WTC11 (cell line): ENCODE results near the gene SLC38A4. TPM values are rescaled to one million over a fixed set of nuclear protein-coding genes. Genes with fewer than 3 reads are reported as not detected.

ENCODE experiments used
- ATAC-seq: fragments of 200-7000 bp; cut with Tn5 transposase; 2 replicates; pipeline ENCODE4 v1.10.0; 2021; ENCODE audit warnings: mild to moderate bottlenecking, moderate library complexity
- CTCF ChIA-PET: fragments of 300-600 bp; sonication (Branson Sonifier 250); formaldehyde crosslinking; loops from one replicate; lab custom pipeline; 2021; ENCODE audit warnings: antibody characterized with exemption; lab: Charles Lee
- POLR2A ChIA-PET: fragments of 350-600 bp; sonication (Branson Sonifier 250); formaldehyde crosslinking; loops from one replicate; lab custom pipeline; 2021; ENCODE audit warnings: antibody characterized with exemption; lab: Charles Lee
- DNase-seq: peaks from one replicate; pipeline ENCODE4 v3.0.0; 2021; ENCODE audit warnings: low spot score
- H3K27ac Mint-ChIP-seq: 2 replicates; pipeline ENCODE4 v1.8.0; 2021; ENCODE audit warnings: mixed read lengths
- H3K27me3 Mint-ChIP-seq: 2 replicates; pipeline ENCODE4 v1.8.0; 2021; ENCODE audit warnings: low read depth, mild to moderate bottlenecking, moderate library complexity, mixed read lengths
- H3K36me3 Mint-ChIP-seq: 2 replicates; pipeline ENCODE4 v1.8.0; 2021; ENCODE audit warnings: mixed read lengths
- H3K4me1 Mint-ChIP-seq: 2 replicates; pipeline ENCODE4 v1.8.0; 2022; ENCODE audit warnings: mixed read lengths
- H3K4me3 Mint-ChIP-seq: 2 replicates; pipeline ENCODE4 v1.8.0; 2021; ENCODE audit warnings: mild to moderate bottlenecking, moderate library complexity, mixed read lengths
- H3K9me3 Mint-ChIP-seq: 2 replicates; pipeline ENCODE4 v1.8.0; 2021; ENCODE audit warnings: mixed read lengths
- ARID4B ChIP-seq: sonication (generic); formaldehyde crosslinking; IDR thresholded peaks from 2 replicates; pipeline ENCODE4 v1.8.0; 2023; ENCODE audit warnings: missing genetic modification reagents, mild to moderate bottlenecking, borderline replicate concordance
- ATF1 ChIP-seq: sonication (generic); formaldehyde crosslinking; IDR thresholded peaks from 2 replicates; pipeline ENCODE4 v1.8.1; 2023; ENCODE audit warnings: mild to moderate bottlenecking, moderate library complexity, missing genetic modification reagents
- ATF2 ChIP-seq: sonication (generic); formaldehyde crosslinking; IDR thresholded peaks from 2 replicates; pipeline ENCODE4 v1.8.1; 2022; ENCODE audit warnings: low read depth, missing genetic modification reagents, borderline replicate concordance
- ATF3 ChIP-seq: sonication (generic); formaldehyde crosslinking; conservative IDR thresholded peaks from 2 replicates; pipeline ENCODE4 v1.8.1; 2022; ENCODE audit warnings: mild to moderate bottlenecking, missing genetic modification reagents
- CREB1 ChIP-seq: sonication (generic); formaldehyde crosslinking; IDR thresholded peaks from 2 replicates; pipeline ENCODE4 v1.8.0; 2023; ENCODE audit warnings: mild to moderate bottlenecking, missing genetic modification reagents
- CTCF ChIP-seq: fragments of 200-600 bp; IDR thresholded peaks from 2 replicates; pipeline ENCODE4 v1.8.0; 2022; ENCODE audit warnings: antibody characterized with exemption
- EMX1 ChIP-seq: fragments of 250-450 bp; sonication (Bioruptor Pico); IDR thresholded peaks from 2 replicates; pipeline ENCODE4 v1.8.0; 2021; ENCODE audit warnings: mild to moderate bottlenecking
- FOXK1 ChIP-seq: sonication (generic); formaldehyde crosslinking; IDR thresholded peaks from 2 replicates; pipeline ENCODE4 v1.8.0; 2022; ENCODE audit warnings: mild to moderate bottlenecking, moderate library complexity, missing genetic modification reagents
- GRHL2 ChIP-seq: fragments of 250-450 bp; sonication (Bioruptor Pico); IDR thresholded peaks from 2 replicates; pipeline ENCODE4 v1.8.0; 2022; ENCODE audit warnings: mild to moderate bottlenecking, moderate library complexity; ENCODE audit not compliant: insufficient replicate concordance, severe bottlenecking
- HMGA2 ChIP-seq: fragments of 250-450 bp; sonication (Bioruptor Pico); IDR thresholded peaks from 2 replicates; pipeline ENCODE4 v1.4.0; 2021; ENCODE audit warnings: mild to moderate bottlenecking, moderate library complexity
- JAZF1 ChIP-seq: fragments of 250-450 bp; sonication (Bioruptor Pico); IDR thresholded peaks from 2 replicates; pipeline ENCODE4 v1.9.0; 2021; ENCODE audit warnings: moderate library complexity, mild to moderate bottlenecking, inconsistent platforms
- MLX ChIP-seq: sonication (generic); formaldehyde crosslinking; IDR thresholded peaks from 2 replicates; pipeline ENCODE4 v1.8.1; 2023; ENCODE audit warnings: mild to moderate bottlenecking, missing genetic modification reagents, moderate library complexity
- MYBL2 ChIP-seq: sonication (generic); formaldehyde crosslinking; IDR thresholded peaks from 2 replicates; pipeline ENCODE4 v1.8.1; 2023; ENCODE audit warnings: mild to moderate bottlenecking, moderate library complexity, missing genetic modification reagents
- NR1H2 ChIP-seq: sonication (generic); formaldehyde crosslinking; IDR thresholded peaks from 2 replicates; pipeline ENCODE4 v1.9.0; 2021; ENCODE audit warnings: mild to moderate bottlenecking, moderate library complexity, missing genetic modification reagents
- NR3C1 ChIP-seq: sonication (generic); formaldehyde crosslinking; conservative IDR thresholded peaks from 2 replicates; pipeline ENCODE4 v1.8.1; 2023; ENCODE audit warnings: low read depth, mild to moderate bottlenecking, missing genetic modification reagents
- PREB ChIP-seq: sonication (generic); formaldehyde crosslinking; IDR thresholded peaks from 2 replicates; pipeline ENCODE4 v1.8.1; 2022; ENCODE audit warnings: mild to moderate bottlenecking, missing genetic modification reagents, moderate library complexity, borderline replicate concordance
- RELA ChIP-seq: sonication (generic); formaldehyde crosslinking; IDR thresholded peaks from 2 replicates; pipeline ENCODE4 v1.8.1; 2022; ENCODE audit warnings: missing genetic modification reagents, mild to moderate bottlenecking, borderline replicate concordance
- SP1 ChIP-seq: sonication (generic); formaldehyde crosslinking; conservative IDR thresholded peaks from 2 replicates; pipeline ENCODE4 v1.8.1; 2022; ENCODE audit warnings: missing genetic modification reagents
- USF2 ChIP-seq: sonication (generic); formaldehyde crosslinking; IDR thresholded peaks from 2 replicates; pipeline ENCODE4 v1.8.1; 2023; ENCODE audit warnings: mild to moderate bottlenecking, missing genetic modification reagents, moderate library complexity
- ZNF317 ChIP-seq: sonication (generic); formaldehyde crosslinking; IDR thresholded peaks from 2 replicates; pipeline ENCODE4 v1.8.1; 2023; ENCODE audit warnings: low read depth, mild to moderate bottlenecking, moderate library complexity, missing genetic modification reagents, borderline replicate concordance
- ZNF396 ChIP-seq: fragments of 250-450 bp; sonication (Bioruptor Pico); IDR thresholded peaks from 2 replicates; pipeline ENCODE4 v1.8.0; 2021; ENCODE audit warnings: mild to moderate bottlenecking, moderate library complexity, borderline replicate concordance
- ZSCAN18 ChIP-seq: fragments of 250-450 bp; sonication (Bioruptor Pico); IDR thresholded peaks from 2 replicates; pipeline ENCODE4 v2.1.2; 2022; ENCODE audit warnings: mild to moderate bottlenecking, moderate library complexity
- total RNA-seq: library from RNA; stranded (reverse); gene quantifications from 3 replicates; pipeline ENCODE4 v1.2.3, GENCODE V29; 2021

Gene SLC38A4
- total RNA-seq, 1 experiment from 2014 or later: 6.1 TPM

GRCh38 chr12:46798056-46798455, 27.7 kb downstream of the SLC38A4 start (continued):
- TF ChIP-seq ZSCAN18 (CRISPR knock-in tag): no peak
- no peak for TF ChIP-seq ATF2 (CRISPR knock-in tag)
- no peak for TF ChIP-seq SP1
- no peak for TF ChIP-seq NR1H2 (CRISPR knock-in tag)
- TF ChIP-seq MLX (CRISPR knock-in tag): no peak
- no peak for TF ChIP-seq HMGA2 (CRISPR knock-in tag)
- no peak for TF ChIP-seq MYBL2 (CRISPR knock-in tag)

GRCh38 chr12:46795988-46796387, 29.8 kb downstream of the SLC38A4 start:
- Mint-ChIP-seq H3K27me3 (no peaks in the 10 kb centered on the region), H3K4me1 (peaks cover 11% of the 10 kb centered on the region), H3K9me3 (peaks cover 24% of the 10 kb centered on the region), H3K27ac (no peak overlapping the region), H3K36me3 (peaks cover 2% of the 10 kb centered on the region; the same call in 1 of the 2 replicates), H3K4me3 (no peak overlapping the region)
- ATAC-seq (no peak), DNase-seq (no peak)
- TF ChIP-seq RELA (CRISPR knock-in tag): no peak
- TF ChIP-seq ZNF317: no peak
- no peak for TF ChIP-seq ZNF396 (CRISPR knock-in tag)
- no peak for TF ChIP-seq NR3C1 (CRISPR knock-in tag)
- TF ChIP-seq ATF1: no peak
- TF ChIP-seq ARID4B (CRISPR knock-in tag): no peak
- no peak for TF ChIP-seq FOXK1 (CRISPR knock-in tag)
- no peak for TF ChIP-seq PREB (CRISPR knock-in tag)
- TF ChIP-seq GRHL2 (CRISPR knock-in tag): no peak
- TF ChIP-seq USF2 (CRISPR knock-in tag): no peak
- TF ChIP-seq CTCF: no peak
- no peak for TF ChIP-seq ATF3 (CRISPR knock-in tag)
- TF ChIP-seq JAZF1 (CRISPR knock-in tag): no peak
- TF ChIP-seq EMX1: no peak
- no peak for TF ChIP-seq CREB1 (CRISPR knock-in tag)
- CTCF ChIA-PET: interaction anchor here (1.1 kb wide), 1 partner anchor 35 kb away, joined by 3 read pairs; no protein-coding TSS in a partner anchor
- POLR2A ChIA-PET: interaction anchor here (1.1 kb wide), 1 partner anchor 12 kb away, joined by 3 read pairs; no protein-coding TSS in a partner anchor
